GM18868 (cell line): Measurements from ENCODE around the gene ACSS2.

Experiments
- ATAC-seq: cut with Tn5 transposase; IDR thresholded peaks from one replicate; pipeline ENCODE4 v1.9.1; 2021; ENCODE audit warnings: mild to moderate bottlenecking, moderate library complexity; ENCODE audit not compliant: unreplicated experiment

Gene ACSS2

DNA sequence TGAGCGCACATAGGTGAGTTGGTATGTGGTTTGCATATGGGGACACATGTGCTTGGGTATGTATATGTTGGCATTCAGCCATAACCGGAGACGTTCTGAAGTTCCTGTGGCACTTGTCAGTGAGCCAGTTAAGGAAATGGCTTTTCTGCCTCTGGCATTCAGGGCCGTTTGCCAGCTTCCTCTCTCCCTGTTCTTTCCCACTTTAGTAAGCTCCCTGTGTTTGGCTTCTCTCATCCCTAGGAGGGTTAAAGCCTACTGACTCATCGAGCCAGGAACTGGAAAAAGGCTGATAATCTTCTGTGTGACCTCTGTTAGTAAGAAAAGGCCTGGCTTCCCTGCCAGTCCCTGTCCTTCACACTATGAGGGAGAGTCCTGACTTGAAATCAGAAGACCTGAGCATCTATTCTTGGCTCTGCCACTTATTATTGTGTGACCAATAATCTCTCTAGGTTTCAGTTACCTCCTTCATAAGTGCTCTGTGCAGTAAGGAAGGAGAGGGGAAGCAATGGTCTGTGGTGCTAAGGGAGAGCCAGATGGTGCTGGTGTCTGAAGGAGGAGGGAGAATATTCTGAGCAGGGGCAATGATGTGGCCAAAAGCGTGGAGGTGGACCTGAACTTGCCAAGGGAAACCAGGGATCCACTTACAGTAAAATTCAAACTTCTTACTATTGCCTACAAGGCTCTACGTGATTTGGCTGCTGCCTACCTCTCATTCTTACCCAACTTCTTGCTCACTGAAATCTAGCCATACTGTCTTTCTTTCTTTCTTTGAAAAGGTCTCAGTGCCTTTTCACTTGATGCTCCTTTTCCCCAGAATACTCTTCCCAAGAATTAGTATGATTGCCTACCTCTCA lies 31.4 kb downstream of the ACSS2 start:
- no peak for ATAC-seq

DNA sequence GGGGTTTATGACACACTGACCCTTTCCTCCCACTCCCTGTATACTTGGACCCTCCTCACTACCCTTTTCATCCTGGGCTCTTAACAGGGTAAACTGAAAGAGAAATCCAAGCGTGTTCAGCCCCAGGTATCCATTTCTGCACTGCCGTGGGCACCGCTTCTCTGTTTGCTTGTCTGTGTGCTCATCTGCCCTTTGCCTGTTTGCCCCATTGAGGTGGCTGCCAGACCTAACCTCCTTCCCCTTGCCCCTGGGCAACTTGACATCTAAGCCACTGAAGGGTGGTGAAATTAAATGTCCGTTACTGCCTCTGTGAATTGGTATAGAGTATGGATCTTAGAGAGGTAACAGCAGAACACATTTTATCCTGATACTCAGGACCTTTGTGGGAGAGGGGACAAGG lies 38.7 kb downstream of the ACSS2 start:
- ATAC-seq = no peak

DNA sequence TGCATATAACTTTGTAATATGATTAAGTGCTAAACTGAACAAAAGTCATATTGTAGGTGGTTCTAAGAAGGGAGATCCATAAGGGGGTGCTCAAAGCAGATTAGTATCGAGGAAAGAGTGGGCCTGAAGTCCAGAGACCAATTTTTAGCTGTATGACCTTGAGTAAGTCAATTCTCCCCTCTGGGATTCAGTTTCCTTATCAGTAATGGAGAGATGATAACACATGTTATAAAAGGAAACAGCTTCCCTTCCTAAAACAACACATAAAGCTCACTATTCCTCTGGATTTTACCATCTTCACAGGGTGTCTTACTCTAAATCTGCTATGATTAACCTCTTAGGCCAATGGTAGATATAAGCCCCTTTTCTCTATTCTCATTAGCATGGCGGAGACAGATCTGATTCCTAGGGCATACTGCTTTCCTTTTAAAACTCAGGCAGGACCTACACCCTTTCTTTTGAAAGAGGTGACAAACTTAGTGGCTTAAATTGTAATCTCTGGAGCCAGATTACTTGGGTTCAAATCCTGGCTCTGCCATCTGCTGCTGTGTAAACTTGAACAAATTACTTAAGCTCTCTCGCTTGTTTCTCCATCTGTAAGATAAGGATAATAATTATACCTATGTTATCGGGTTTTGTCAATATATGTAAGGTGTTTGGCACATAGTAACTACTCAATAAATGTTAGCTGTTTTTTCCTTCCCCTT lies 39.5 kb downstream of the ACSS2 start:
- no peak for ATAC-seq

DNA sequence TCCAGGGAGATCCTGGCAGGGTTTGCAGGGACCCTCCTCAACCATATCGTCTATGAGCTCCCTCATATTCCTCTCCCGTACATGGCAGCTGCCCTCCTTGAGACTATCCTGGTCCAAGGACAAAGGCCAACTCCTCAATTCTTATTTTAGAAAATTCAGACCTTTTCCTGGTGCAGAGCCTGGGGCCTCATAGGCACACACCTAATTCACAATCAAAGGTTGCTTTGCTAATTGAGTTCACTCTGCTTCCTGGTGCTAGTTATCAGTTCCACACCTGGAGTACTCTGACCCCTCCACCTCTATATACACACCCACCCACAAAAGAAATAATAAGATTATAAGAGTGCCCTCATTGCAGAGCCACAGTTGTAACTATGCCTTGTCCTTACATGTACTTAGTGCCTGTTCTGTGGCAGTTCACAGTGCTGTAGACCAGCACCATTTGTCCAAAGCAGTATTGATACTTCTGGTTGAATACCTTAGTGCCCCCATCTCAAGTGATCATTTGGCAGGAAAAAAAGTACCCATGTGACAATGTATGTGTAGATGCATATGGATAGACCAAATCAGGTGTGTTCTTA lies 40.5 kb downstream of the ACSS2 start:
- ATAC-seq = no peak

DNA sequence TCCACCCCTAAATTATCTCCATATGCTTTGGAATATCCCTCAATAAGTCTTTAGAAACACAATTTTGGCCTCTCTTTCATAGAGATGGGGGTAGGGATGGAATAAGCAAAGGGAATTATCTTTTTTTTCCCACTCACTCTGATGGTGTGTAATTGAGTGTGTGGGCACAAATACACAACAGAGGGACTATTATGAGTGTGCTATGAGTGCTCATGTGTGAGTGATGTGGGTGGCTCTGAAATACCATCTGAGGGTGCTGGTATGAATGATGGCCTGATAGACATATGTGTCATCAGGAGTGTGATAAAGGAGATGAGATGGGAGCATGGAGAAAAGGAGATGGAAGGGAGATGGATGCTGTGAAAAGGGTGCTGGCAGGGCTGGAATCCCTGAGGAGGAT lies 43.6 kb downstream of the ACSS2 start:
- no peak for ATAC-seq

DNA sequence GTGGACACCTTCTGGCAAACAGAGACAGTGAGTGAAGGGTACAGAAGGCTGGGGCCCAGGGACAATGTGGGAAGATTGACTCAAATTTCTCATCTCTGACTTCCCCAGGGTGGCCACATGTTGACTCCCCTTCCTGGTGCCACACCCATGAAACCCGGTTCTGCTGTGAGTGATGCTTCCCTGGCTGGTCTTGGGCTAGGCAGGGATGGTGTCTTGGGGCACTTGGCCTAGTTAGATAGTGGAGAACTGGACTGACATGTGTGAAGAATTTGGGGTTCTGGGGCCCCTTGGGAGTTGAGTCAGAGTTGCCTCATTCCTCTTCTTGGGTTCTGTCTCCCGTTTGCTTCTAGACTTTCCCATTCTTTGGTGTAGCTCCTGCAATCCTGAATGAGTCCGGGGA lies 45.0 kb downstream of the ACSS2 start:
- ATAC-seq = no peak

DNA sequence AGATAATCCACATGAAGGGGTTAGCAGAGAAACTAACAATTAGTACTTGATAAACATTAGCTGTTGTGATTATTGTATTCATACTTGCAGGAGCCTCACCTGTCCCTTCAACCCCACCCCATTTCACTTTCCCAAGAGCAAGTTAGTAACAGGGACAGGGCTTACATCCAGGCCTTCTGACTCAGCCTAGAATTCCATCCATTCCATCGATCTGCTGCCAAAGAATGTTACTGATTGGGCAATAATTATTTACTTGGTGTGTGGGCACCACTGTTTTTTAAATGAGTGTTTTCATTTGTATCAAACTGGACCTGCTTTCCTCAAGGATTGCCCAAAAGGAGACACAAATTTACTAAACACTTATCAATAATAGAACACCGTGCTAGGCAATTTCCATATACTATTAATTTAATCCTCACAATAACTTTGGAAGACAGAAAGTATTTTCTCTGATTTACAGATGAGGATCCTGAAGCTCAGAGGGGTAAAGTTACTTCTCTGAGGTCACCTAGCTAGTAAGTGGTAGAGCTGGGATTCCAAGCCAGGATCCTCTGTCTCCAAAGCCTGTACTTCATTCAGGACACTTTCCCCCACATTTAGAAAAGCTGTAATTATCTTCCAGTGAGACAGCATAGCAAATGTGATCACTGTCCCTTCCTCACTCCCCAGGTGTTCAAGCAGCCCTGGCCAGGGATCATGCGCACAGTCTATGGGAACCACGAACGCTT lies 46.4 kb downstream of the ACSS2 start:
- no peak for ATAC-seq

DNA sequence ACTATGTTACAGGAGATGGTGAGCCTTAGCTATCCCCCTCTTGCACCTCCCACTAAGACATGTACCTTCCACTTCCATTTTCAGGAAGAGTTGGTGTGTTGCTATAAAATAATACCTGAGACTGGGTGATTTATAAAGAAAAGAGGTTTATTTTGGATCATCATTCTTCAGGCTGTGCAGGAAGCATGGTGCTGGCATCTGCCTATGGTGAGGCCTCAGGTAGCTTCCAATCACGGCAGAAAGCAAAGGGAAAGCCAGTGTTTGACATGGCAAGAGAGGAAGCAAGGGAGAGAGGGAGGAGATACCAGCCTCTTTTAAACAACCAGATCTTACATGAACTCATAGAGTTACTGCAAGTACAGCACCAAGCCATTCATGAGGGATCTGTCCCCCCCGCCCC lies 47.0 kb downstream of the ACSS2 start:
- ATAC-seq = no peak

DNA sequence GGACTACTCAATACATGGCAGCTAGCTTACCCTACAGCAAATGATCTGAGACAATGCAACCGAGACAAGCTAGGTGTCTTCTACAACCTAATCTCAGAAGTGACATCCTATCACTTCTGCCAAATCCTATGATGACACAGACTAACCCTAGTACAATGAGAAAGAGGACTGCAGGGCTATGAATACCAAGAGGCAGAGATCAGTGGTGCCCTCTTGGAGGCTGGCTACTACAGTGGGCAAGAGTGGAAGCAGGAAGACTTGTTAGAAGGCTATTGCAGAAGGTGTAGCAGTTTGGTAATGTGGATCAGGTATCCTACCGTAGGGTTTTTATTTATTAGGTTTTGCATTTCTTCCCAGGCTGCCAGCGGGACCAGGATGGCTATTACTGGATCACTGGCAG lies 48.9 kb downstream of the ACSS2 start:
- no peak for ATAC-seq

DNA sequence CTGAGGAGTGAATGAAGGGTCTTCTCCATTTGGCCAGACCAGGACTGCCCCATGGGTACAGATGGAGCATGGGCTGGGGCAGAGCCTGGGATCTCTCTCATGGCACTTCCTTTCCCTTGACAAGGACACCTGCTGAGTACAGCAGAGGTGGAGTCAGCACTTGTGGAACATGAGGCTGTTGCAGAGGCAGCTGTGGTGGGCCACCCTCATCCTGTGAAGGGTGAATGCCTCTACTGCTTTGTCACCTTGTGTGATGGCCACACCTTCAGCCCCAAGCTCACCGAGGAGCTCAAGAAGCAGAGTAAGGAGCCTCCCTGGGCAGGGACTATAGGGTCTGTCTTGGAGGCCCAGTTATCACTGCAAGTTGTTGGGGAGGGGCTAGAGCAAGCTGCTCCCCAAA lies 49.6 kb downstream of the ACSS2 start:
- no peak for ATAC-seq

DNA sequence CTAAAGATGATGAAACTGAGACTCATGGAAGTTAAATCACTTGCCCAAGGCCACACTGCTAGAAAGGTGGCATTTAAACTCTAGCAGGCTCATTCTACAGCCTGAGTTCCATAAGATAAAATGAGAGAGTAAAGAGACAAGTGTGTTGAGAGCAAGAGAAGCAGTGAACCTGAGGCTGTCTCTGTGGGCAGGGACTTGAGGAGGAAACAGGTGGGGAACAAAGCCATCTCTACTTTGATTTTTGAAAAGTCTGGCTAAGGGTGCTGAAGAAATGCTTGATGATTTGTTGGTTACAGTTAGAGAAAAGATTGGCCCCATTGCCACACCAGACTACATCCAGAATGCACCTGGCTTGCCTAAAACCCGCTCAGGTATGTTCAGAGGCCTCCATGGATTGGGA lies 50.2 kb downstream of the ACSS2 start:
- no peak for ATAC-seq

DNA sequence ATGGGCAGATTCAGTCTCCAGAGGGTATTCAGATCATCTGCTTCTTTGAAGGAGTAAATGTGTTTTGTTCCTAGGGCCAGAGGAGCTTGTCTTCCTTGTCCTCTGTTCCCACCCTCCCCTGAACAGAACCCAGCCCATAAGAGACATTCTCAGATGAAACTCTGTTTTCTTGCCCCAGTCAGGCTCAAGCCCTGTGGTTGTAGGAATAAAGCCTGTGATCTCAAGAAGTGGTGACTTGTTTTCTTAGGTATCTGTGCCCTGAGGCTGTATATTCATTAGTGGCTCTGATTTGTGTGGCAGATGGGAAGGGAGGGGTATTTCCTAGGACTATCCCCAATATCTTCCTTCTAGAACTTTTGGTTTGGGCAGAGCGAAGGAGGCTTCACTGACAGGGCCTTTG lies 51.3 kb downstream of the ACSS2 start:
- ATAC-seq = no peak

DNA sequence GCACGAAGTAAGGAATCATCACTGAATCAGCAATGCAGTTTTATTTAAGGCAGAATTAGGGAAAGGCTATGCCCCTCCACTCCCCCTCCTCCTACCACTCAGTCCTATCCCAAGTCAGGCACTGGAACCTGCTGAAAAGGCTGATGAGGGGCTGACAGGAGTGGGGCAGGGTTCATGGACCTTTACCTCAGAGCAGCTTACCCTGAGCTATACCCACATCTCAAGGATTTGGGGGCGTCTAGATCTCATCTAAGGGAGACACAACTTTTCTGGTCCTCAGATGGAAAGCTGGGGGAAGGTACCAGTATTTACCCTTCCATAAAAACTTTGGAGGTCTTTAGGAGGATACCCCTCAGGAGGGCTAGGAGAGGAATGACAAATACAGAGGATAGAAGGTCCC lies 52.0 kb downstream of the ACSS2 start:
- ATAC-seq = no peak

DNA sequence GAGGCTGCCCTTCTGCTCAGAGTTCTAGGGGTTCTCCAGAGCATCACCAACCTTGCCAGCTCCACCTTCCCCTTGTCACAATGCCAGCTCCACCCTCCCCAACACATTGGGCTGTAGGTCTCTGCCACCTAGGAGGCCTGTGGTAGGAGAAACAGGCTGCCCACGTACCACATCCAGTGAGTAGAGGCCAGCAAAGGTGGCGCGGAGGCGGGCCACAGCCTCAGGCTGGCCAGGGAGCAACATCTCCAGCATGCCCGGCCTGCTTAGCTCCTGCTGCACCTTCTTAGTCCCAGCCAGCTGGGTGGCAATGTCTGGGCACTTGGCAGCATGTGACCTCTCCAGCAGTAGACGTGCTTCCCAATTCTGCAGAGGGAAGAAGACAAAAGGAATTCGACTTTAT lies 55.4 kb downstream of the ACSS2 start:
- no peak for ATAC-seq

DNA sequence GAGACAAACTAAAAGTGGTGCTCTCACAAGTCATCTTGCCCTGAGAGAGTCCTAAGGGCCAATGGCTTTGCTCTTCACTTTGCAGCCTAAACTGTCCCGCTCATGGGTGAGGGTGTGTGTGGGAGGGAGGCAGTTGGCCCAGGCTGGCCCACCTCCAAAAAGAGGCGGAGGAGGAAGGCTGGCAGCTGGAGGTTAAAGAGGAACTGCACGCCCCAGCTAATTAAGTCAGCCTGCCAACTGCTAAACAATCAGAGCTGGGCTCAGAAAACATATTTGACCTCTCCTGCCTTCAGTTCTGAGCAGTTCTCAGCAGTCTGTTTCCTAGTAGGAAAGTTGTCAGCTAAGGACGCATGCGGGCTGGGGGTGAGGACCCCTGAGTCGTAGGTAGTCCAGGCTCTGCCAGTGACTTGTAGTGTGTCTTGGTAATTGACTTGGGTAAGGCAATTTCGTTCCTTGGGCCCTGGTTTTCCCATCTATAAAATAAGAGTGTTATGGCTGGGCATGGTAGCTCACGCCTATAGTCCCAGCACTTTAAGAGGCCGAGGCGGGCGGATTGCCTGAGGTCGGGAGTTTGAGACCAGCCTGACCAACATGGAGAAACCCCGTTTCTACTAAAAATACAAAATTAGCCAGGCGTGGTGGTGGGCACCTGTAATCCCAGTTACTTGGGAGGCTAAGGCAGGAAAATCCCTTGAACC lies 62.2 kb downstream of the ACSS2 start:
- ATAC-seq = no peak

DNA sequence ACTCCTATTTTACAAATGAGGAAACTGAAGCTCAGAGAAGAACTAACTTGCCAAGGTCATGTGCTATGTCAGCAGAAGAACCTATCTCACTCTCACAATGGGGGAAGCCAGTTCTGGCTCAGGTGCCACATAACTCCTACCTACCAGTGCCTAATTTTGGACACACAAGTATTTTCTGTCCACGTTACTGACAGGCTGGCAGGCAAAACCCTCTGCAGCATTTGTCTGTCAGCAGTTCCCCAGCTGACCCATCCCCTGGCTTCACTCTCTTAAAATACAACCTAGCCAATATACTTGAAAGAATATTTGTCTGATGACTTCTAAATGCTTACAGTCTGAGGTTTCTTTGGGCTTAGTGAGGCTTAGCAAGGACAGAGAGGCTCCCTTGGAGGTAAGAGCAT lies 63.7 kb downstream of the ACSS2 start:
- ATAC-seq = no peak

DNA sequence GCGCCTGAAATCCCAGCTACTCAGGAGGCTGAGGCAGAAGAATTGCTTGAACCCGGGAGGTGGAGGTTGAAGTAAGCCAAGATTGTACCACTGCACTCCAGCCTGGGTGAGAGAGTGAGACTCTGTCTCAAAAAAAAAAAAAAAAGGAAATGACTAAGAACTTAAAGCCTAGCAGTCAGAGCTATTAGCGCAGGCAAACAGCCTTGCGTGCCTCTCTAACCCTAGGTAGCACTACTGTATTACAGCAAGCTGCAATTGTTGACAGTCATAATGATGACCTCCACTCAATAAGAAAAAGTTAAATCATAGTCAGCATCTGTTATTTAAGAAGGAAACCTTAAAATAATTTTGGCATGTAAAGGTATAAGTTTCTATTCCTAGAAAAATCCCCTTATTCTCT lies 64.8 kb downstream of the ACSS2 start:
- no peak for ATAC-seq

DNA sequence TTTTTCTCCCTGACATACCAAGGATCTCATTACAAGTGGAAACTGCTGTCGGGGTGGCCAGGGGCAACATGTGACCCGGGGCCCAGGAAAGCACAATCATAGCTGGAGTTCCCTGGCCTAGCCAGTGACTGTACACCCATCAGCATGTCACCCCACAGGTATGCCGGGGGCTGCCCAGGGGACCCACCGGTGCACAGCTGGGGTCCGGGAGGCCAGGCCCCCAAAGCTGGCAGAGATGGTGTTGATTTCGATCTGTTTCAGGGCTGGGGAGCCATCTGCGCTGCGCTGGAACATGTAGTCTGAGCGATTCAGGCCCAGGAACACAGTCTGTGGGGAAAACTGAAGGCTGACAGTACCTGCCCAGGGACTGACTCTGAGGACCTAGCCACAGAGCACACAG lies 65.9 kb downstream of the ACSS2 start:
- no peak for ATAC-seq

DNA sequence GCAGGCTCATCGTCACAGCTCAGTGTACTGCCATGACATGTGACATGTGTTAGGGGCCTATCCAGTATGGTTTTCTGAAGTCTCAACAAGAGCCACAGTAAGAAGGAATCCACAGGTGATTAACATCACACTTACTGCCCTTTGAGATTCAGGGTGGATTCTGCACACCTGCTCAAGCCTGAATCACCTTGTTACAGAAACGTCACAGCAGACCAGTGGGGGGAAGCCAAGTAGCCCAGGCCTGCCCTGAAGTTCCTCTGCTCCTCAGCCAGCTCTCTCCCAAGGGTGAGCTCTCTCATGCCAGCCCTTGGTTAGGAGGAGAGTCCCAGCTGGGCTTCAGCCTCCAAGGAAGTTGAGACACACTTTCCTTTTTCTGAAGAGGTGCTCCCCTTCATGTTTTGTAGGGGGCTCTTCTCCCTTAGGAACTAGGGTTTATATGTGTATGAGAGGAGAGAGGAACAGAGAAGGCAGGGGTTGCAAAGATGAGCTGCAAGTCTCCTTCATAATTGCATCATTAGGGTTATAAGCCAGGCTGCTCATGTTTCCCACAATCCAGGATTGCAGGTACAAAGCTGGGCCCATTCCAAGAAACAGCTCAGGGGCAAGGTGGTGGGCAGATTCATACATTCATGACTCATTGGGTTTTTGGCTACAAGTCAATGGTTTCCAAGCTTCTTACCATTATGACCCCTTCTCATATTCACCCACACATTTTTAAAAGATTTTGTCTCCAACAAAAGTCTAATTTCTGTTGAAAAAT lies 67.6 kb downstream of the ACSS2 start:
- no peak for ATAC-seq
